DOHH2 (cell line): ENCODE results near the gene DONSON.

Source experiments
- CTCF ChIP-seq: fragments of 200-600 bp; sonication (generic); IDR thresholded peaks from one replicate; pipeline ENCODE4 v1.5.1; 2014; ENCODE audit warnings: antibody characterized with exemption, mild to moderate bottlenecking, low read depth, low read length; ENCODE audit not compliant: poor library complexity, severe bottlenecking
- EZH2phosphoT487 ChIP-seq: fragments of 200-600 bp; sonication (generic); IDR thresholded peaks from 2 replicates; pipeline ENCODE4 v1.6.1; 2017; ENCODE audit warnings: borderline replicate concordance, mild to moderate bottlenecking, antibody characterized with exemption, low read length, moderate library complexity, mixed read lengths

DNA sequence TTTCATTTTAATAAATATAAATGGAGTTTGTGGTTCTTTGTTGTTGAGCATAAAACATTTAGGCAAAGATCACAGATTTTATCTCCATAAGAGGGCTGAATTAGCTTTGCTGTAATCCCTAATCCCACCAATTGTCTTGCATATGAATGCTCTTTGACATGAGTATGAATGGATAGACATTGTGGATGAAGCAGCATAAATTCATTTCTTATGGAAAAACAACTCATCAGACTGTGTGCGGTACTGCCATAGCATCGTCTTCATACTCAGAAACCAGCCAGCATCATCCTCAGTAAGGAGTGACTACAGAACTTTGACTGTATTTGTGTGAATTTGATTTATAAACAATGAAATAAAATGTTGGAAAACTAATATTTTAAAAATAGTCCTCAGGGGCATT lies 26.1 kb downstream of the DONSON start:
- no peak for TF ChIP-seq CTCF
- TF ChIP-seq EZH2phosphoT487: no peak
